ENCODE results near the gene SPG7.
A peak's percentile ranks its signal among the peaks of the same experiment; 100 is the strongest.

Gene SPG7

GRCh38 chr16:89489040-89489897, 18.9 kb upstream of the SPG7 start:
- Histone ChIP-seq H3K4me3 (replicated peaks; ENCODE audit: low read depth, low read length) (peak overlapping the region; percentile 58), H3K36me3 (ENCODE audit: control insufficient read depth, insufficient read depth, low read length) (no peaks in the 10 kb centered on the region), H3K27me3 (replicated peaks; ENCODE audit: control insufficient read depth, insufficient read depth, low read length) (no peaks in the 10 kb centered on the region)
- TF ChIP-seq, protein P1, sequence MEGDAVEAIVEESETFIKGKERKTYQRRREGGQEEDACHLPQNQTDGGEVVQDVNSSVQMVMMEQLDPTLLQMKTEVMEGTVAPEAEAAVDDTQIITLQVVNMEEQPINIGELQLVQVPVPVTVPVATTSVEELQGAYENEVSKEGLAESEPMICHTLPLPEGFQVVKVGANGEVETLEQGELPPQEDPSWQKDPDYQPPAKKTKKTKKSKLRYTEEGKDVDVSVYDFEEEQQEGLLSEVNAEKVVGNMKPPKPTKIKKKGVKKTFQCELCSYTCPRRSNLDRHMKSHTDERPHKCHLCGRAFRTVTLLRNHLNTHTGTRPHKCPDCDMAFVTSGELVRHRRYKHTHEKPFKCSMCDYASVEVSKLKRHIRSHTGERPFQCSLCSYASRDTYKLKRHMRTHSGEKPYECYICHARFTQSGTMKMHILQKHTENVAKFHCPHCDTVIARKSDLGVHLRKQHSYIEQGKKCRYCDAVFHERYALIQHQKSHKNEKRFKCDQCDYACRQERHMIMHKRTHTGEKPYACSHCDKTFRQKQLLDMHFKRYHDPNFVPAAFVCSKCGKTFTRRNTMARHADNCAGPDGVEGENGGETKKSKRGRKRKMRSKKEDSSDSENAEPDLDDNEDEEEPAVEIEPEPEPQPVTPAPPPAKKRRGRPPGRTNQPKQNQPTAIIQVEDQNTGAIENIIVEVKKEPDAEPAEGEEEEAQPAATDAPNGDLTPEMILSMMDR (IDR thresholded peaks at IDR 0.05; ENCODE audit: insufficient read depth, low read length, poor library complexity, severe bottlenecking) = peak; percentile 17
- DNase-seq (ENCODE audit: extremely low read depth, insufficient read length) = peak; percentile 89

GRCh38 chr16:89489898-89490438, 18.2 kb upstream of the SPG7 start:
- no peaks in the 10 kb centered on the region for H3K36me3 ChIP-seq (ENCODE audit: control insufficient read depth, insufficient read depth, low read length)
- no peak for DNase-seq (ENCODE audit: extremely low read depth, insufficient read length)
- no peaks in the 10 kb centered on the region for H3K27me3 ChIP-seq (replicated peaks; ENCODE audit: control insufficient read depth, insufficient read depth, low read length)
- TF ChIP-seq, protein P1 (IDR thresholded peaks at IDR 0.05; ENCODE audit: insufficient read depth, low read length, poor library complexity, severe bottlenecking) = no peak
- H3K4me3 ChIP-seq (replicated peaks; ENCODE audit: low read depth, low read length) = peak overlapping the region; percentile 58

- DNase-seq (ENCODE audit: extremely low read depth, insufficient read length) = peak; percentile 98
- no peaks in the 10 kb centered on the region for H3K27me3 ChIP-seq (replicated peaks; ENCODE audit: control insufficient read depth, insufficient read depth, low read length)
Measured at GRCh38 chr16:89490439-89491237, 17.6 kb upstream of the SPG7 start, which contains the start of gene ANKRD11. Gene ANKRD11 (minus strand): TSS chr16:89490561. CDS start chr16:89317019, 173,542 bp downstream.

DNA sequence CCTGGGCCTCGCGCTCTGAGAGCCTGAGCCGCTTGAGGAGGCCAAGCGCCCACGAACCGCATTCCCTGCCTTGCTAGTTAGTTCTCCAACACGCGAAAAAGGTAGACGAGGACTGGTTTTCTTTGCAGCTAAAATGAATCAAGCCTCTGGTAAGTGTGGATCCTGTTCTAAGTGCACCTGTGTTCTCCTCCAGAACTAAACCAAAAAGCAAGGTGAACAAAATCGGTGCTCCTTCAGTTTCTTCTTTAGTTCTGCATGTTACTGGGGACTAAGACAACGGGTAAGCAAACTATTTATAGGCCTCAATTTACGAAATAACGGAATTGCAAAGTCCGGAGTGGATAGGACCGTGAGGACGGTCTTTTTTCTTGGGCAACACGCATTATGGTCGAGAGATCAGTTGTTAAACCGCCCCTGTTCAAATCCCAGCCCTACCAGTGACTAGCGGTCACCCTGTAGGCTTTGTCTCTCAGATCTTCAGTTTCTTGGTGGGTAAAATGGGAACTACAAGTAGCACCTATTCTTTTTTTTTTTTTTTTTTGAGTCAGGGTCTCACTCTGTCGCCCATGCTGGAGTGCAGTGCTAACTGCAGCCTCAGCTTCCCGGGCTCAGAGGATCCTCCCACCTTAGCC, 16.8 kb upstream of the SPG7 start:
- Histone ChIP-seq H3K4me3 (replicated peaks; ENCODE audit: low read depth, low read length) (peak overlapping the region; percentile 76), H3K36me3 (ENCODE audit: control insufficient read depth, insufficient read depth, low read length) (no peaks in the 10 kb centered on the region; the same call in 1 of the 2 replicates), H3K27me3 (replicated peaks; ENCODE audit: control insufficient read depth, insufficient read depth, low read length) (no peaks in the 10 kb centered on the region)
- no peak for DNase-seq (ENCODE audit: extremely low read depth, insufficient read length)
- TF ChIP-seq, protein P1 (IDR thresholded peaks at IDR 0.05; ENCODE audit: insufficient read depth, low read length, poor library complexity, severe bottlenecking) = no peak

More at GRCh38 chr16:89490439-89491237, 17.6 kb upstream of the SPG7 start, which contains the start of gene ANKRD11:
- Histone ChIP-seq H3K4me3 (replicated peaks; ENCODE audit: low read depth, low read length) (peak within 1 kb of the TSS; percentile 76), H3K36me3 (ENCODE audit: control insufficient read depth, insufficient read depth, low read length) (no peaks in the 10 kb centered on the region; the same call in 1 of the 2 replicates)
- TF ChIP-seq, protein P1 (IDR thresholded peaks at IDR 0.05; ENCODE audit: insufficient read depth, low read length, poor library complexity, severe bottlenecking) = no peak

GRCh38 chr16:89491974-89492687, 16.1 kb upstream of the SPG7 start:
- TF ChIP-seq, protein P1 (IDR thresholded peaks at IDR 0.05; ENCODE audit: insufficient read depth, low read length, poor library complexity, severe bottlenecking) = no peak
- Histone ChIP-seq H3K4me3 (replicated peaks; ENCODE audit: low read depth, low read length) (peak overlapping the region; percentile 76), H3K27me3 (replicated peaks; ENCODE audit: control insufficient read depth, insufficient read depth, low read length) (no peaks in the 10 kb centered on the region), H3K36me3 (ENCODE audit: control insufficient read depth, insufficient read depth, low read length) (no peaks in the 10 kb centered on the region; the same call in 1 of the 2 replicates)
- no peak for DNase-seq (ENCODE audit: extremely low read depth, insufficient read length)
